Chondrocyte (in vitro differentiated cells): ENCODE results near the gene ZNF605. TPM values are rescaled to one million over a fixed set of nuclear protein-coding genes. Genes with fewer than 3 reads are reported as not detected.
"Not testable (repeated sequence)": the region's sequence is repeated elsewhere in the genome, so short reads cannot be mapped to it uniquely, and the experiment has no call there.

ENCODE experiments used
- DNase-seq: peaks from one replicate; pipeline ENCODE4 v3.0.0; 2021; ENCODE audit warnings: mixed read lengths, low spot score
- H3K27ac Mint-ChIP-seq: one replicate; pipeline ENCODE4 v1.8.0; 2021; ENCODE audit warnings: mild to moderate bottlenecking, moderate library complexity, mixed read lengths; ENCODE audit not compliant: unreplicated experiment
- H3K27me3 Mint-ChIP-seq: 2 replicates; pipeline ENCODE4 v1.8.0; 2021; ENCODE audit warnings: low read depth, mixed read lengths
- H3K36me3 Mint-ChIP-seq: 2 replicates; pipeline ENCODE4 v1.8.0; 2021; ENCODE audit warnings: low read depth, mixed read lengths
- H3K4me1 Mint-ChIP-seq: 2 replicates; pipeline ENCODE4 v1.8.0; 2021; ENCODE audit warnings: low read depth, mild to moderate bottlenecking, mixed read lengths
- H3K4me3 Mint-ChIP-seq: one replicate; pipeline ENCODE4 v1.8.0; 2021; ENCODE audit warnings: mild to moderate bottlenecking, moderate library complexity, mixed read lengths; ENCODE audit not compliant: unreplicated experiment
- H3K9me3 Mint-ChIP-seq: 2 replicates; pipeline ENCODE4 v1.8.0; 2021; ENCODE audit warnings: low read depth, mixed read lengths
- total RNA-seq: library from RNA; stranded (reverse); gene quantifications from 3 replicates; pipeline ENCODE4 v1.2.1, GENCODE V29; 2021
- TF ChIP-seq, protein P1 (sequence below): fragments of 200-600 bp; sonication (generic); IDR thresholded peaks from 2 replicates; pipeline ENCODE4 v1.5.0; 2021; ENCODE audit warnings: antibody characterized with exemption, mild to moderate bottlenecking, moderate library complexity

Gene ZNF605
- total RNA-seq, 1 donor from 2014 or later: 18.1 TPM

DNA sequence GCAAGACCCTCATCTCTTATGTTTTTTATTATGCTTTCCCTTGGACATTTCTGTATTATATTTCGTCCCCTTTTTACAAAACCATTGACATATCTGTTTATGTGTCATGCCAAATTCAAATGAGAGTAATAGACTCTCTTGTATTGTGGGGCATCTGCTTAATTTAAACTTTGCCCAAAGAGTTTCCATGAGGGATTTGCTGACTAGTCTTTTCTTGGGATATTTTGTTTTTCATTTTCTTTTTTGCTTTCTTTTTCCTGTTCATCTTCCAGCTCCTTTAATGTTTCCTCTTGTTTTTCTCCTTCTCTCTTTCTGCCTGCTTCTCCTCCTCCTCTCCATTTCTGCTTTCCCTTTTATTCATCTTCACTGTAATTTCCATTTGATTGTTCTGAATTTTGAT is 16.3 kb upstream of the ZNF605 start:
- DNase-seq: no peak
- TF ChIP-seq, protein P1, sequence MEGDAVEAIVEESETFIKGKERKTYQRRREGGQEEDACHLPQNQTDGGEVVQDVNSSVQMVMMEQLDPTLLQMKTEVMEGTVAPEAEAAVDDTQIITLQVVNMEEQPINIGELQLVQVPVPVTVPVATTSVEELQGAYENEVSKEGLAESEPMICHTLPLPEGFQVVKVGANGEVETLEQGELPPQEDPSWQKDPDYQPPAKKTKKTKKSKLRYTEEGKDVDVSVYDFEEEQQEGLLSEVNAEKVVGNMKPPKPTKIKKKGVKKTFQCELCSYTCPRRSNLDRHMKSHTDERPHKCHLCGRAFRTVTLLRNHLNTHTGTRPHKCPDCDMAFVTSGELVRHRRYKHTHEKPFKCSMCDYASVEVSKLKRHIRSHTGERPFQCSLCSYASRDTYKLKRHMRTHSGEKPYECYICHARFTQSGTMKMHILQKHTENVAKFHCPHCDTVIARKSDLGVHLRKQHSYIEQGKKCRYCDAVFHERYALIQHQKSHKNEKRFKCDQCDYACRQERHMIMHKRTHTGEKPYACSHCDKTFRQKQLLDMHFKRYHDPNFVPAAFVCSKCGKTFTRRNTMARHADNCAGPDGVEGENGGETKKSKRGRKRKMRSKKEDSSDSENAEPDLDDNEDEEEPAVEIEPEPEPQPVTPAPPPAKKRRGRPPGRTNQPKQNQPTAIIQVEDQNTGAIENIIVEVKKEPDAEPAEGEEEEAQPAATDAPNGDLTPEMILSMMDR: no peak
- no peaks in the 10 kb centered on the region for H3K27me3 Mint-ChIP-seq
- H3K36me3 Mint-ChIP-seq: peaks cover 2% of the 10 kb centered on the region
- peaks cover 30% of the 10 kb centered on the region for H3K9me3 Mint-ChIP-seq
- no peaks in the 10 kb centered on the region for H3K4me1 Mint-ChIP-seq
- no peak overlapping the region for H3K27ac Mint-ChIP-seq
- H3K4me3 Mint-ChIP-seq: no peak overlapping the region

DNA sequence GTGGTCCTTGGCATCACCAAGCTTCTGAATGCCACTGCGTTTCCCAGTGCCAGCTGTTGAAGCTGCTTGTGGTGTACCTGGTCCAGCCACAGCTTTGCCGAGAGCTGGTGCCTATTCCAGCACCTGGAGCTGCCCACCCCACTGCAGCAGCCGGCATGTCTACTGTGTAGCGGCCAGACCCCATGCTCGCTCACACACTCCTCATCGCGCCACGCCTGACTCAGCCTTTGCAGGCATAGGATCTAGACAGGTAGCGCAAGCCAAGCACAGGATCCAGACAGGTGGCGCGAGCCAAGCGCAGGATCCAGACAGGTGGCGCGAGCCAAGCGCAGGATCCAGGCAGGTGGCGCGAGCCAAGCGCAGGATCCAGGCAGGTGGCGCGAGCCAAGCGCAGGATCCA is 11.6 kb upstream of the ZNF605 start:
- H3K27ac Mint-ChIP-seq: no peak overlapping the region
- H3K9me3 Mint-ChIP-seq: peaks cover 10% of the 10 kb centered on the region
- TF ChIP-seq, protein P1: no peak
- H3K4me1 Mint-ChIP-seq: no peaks in the 10 kb centered on the region
- H3K27me3 Mint-ChIP-seq: no peaks in the 10 kb centered on the region
- H3K4me3 Mint-ChIP-seq: no peak overlapping the region
- no peak for DNase-seq
- peaks cover 7% of the 10 kb centered on the region for H3K36me3 Mint-ChIP-seq

DNA sequence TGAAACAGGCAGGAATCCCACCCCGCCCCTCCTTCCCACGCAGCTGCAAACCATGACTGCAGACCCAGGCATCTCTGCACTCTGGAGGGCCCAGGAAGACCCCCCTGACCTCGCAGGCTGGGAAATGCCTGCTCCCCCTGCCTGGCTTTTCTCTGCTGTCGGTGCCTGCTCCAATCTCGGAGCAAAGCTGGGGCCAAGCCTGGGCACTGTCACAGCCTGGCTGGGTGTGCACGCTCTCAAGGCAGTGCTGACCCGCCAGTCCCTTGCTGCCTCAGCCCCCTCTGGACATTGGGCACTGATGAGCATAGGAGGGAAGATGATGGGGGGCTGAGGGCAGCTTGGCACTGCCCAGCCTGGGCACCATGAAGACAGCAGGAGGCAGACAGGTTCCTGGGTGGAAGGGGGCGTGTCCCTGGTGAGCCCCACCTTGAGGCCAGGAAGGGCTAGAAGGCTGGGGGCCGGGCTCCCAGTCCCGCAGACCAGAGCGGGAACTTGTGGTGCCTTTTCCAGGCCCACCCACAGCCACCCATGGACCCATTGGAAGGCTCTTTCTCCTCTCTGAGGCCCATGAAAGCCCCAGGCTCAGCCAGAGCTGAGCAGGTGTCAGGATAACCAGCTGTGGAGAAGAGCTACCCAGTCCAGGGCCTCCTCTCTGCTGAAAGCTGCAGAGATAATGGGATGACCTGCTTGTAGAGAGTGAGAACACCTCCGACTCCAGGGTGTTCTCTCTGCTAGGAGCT is 10.7 kb upstream of the ZNF605 start:
- H3K27ac Mint-ChIP-seq: no peak overlapping the region
- no peak for DNase-seq
- H3K9me3 Mint-ChIP-seq: peaks cover 7% of the 10 kb centered on the region
- no peaks in the 10 kb centered on the region for H3K27me3 Mint-ChIP-seq
- peaks cover 7% of the 10 kb centered on the region for H3K36me3 Mint-ChIP-seq
- TF ChIP-seq, protein P1: no peak
- H3K4me1 Mint-ChIP-seq: no peaks in the 10 kb centered on the region
- H3K4me3 Mint-ChIP-seq: no peak overlapping the region

DNA sequence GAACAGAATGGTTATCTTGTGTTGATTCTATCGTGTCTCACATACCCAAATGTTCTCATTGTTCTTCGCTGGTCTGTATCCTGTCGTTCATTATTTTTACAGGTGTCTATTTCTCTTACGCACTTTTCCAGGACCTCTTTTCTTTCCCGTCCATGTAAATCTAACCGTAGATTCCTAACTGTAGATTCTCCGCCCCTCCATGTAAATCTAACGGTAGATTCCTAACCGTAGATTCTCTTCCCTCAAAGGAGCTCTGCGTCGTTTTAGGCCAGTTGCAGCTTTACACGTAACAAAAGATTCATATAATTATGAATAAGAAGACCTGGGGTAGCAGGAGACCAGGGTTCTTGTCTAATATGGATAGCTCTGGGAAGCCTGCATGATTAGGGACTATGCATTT is 9.7 kb upstream of the ZNF605 start:
- Mint-ChIP-seq H3K9me3 (peaks cover 7% of the 10 kb centered on the region), H3K27me3 (no peaks in the 10 kb centered on the region)

DNA sequence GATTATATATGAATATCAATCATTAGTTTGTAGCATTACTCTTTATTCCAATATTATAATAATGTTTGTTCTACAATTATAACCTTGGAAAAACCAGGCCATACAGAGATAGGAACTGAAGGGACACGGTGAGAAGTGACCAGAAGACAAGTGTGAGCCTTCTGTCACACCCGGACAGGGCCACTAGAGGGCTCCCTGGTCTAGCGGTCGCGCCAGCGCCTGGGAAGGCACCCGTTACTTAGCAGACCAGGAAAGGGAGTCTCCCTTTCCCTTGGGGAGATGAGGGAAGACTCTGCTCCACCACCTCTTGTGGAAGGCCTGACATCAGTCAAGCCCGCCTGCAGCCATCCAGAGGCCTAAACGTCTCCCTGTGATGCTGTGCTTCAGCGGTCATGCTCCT is 7.8 kb upstream of the ZNF605 start:
- H3K27me3 Mint-ChIP-seq, H3K4me3 Mint-ChIP-seq, DNase-seq, H3K9me3 Mint-ChIP-seq, H3K4me1 Mint-ChIP-seq, H3K27ac Mint-ChIP-seq: not testable (repeated sequence)
- TF ChIP-seq, protein P1: peak; percentile 51
- peaks cover 11% of the 10 kb centered on the region for H3K36me3 Mint-ChIP-seq

More for the DNA sequence above, 9.7 kb upstream of the ZNF605 start:
- TF ChIP-seq, protein P1: no peak
- H3K27ac Mint-ChIP-seq: no peak overlapping the region
- no peak for DNase-seq
- H3K4me1 Mint-ChIP-seq: no peaks in the 10 kb centered on the region
- no peak overlapping the region for H3K4me3 Mint-ChIP-seq
- peaks cover 9% of the 10 kb centered on the region for H3K36me3 Mint-ChIP-seq

DNA sequence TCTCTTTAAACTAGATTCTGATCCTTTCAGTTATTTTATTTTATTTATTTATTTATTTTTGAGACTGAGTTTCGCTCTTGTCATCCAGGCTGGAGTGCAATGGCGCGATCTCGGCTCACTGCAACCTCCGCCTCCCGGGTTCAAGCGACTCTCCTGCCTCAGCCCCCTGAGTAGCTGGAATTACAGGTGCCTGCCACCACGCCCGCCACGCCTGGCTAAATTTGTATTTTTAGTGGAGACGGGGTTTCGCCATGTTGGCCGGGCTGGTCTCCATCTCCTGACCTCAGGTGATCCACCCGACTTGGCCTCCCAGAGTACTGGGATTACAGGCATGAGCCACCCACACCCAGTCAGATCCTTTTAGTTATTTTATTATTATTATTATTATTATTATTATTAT is 5.7 kb upstream of the ZNF605 start:
- not testable (repeated sequence) for DNase-seq, H3K27me3 Mint-ChIP-seq, H3K4me3 Mint-ChIP-seq, H3K4me1 Mint-ChIP-seq, H3K27ac Mint-ChIP-seq, H3K9me3 Mint-ChIP-seq, H3K36me3 Mint-ChIP-seq
